ENCODE measurements around the gene LSP1.

- TF ChIP-seq CTCF (IDR thresholded peaks at IDR 0.05) (no peak), POLR2AphosphoS5 (IDR thresholded peaks at IDR 0.05; ENCODE audit: low read depth, low read length) (no peak)
Measured at GRCh38 chr11:1923201-1923956, 70.5 kb downstream of the LSP1 start.

All from Panc1 (cell line).